Glutamatergic neuron (in vitro differentiated cells): ENCODE data around the gene CTLA4. TPM values are rescaled to one million over a fixed set of nuclear protein-coding genes. Genes with fewer than 3 reads are reported as not detected.

Experiments used
- DNase-seq: peaks from one replicate; pipeline ENCODE4 v3.0.0; 2022
- H3K27ac Mint-ChIP-seq: one replicate; pipeline ENCODE4 v1.8.0; 2020; ENCODE audit warnings: mild to moderate bottlenecking, mixed read lengths, inconsistent platforms; ENCODE audit not compliant: unreplicated experiment
- H3K27me3 Mint-ChIP-seq: one replicate; pipeline ENCODE4 v1.8.0; 2020; ENCODE audit warnings: mild to moderate bottlenecking, moderate library complexity, mixed read lengths, inconsistent platforms; ENCODE audit not compliant: unreplicated experiment
- H3K36me3 Mint-ChIP-seq: one replicate; pipeline ENCODE4 v1.8.0; 2020; ENCODE audit warnings: mild to moderate bottlenecking, mixed read lengths, inconsistent platforms; ENCODE audit not compliant: unreplicated experiment
- H3K4me1 Mint-ChIP-seq: one replicate; pipeline ENCODE4 v1.8.0; 2020; ENCODE audit warnings: mild to moderate bottlenecking, low read depth, mixed read lengths, inconsistent platforms; ENCODE audit not compliant: unreplicated experiment
- H3K4me3 Mint-ChIP-seq: one replicate; pipeline ENCODE4 v1.8.0; 2020; ENCODE audit warnings: mild to moderate bottlenecking, mixed read lengths, inconsistent platforms; ENCODE audit not compliant: unreplicated experiment
- H3K9me3 Mint-ChIP-seq: one replicate; pipeline ENCODE4 v1.8.0; 2020; ENCODE audit warnings: mild to moderate bottlenecking, moderate library complexity, mixed read lengths, inconsistent platforms; ENCODE audit not compliant: unreplicated experiment
- CTCF ChIP-seq: fragments of 200-600 bp; sonication (generic); IDR thresholded peaks from one replicate; pipeline ENCODE4 v1.5.0; 2021; ENCODE audit not compliant: partially characterized antibody, unreplicated experiment
- total RNA-seq: library from RNA; stranded (reverse); fragmentation: NEBNext Ultra II Directional; extraction: Animal tissue kit (Norgen Biotek cat#: 25700); gene quantifications from one replicate; pipeline ENCODE4 v1.2.1, GENCODE V29; 2021; ENCODE audit not compliant: unreplicated experiment

Gene CTLA4
- total RNA-seq, 1 donor from 2014 or later = not detected

GRCh38 chr2:203893840-203894239, 26.3 kb downstream of the CTLA4 start:
- DNase-seq = no peak
- no peaks in the 10 kb centered on the region for H3K4me1 Mint-ChIP-seq
- no peak for TF ChIP-seq CTCF

GRCh38 chr2:203894262-203894661, 26.7 kb downstream of the CTLA4 start:
- Mint-ChIP-seq H3K27ac (no peak overlapping the region), H3K4me3 (no peak overlapping the region)

More at GRCh38 chr2:203893840-203894239, 26.3 kb downstream of the CTLA4 start:
- H3K27me3 Mint-ChIP-seq = peaks cover 2% of the 10 kb centered on the region
- H3K4me3 Mint-ChIP-seq = no peak overlapping the region
- H3K27ac Mint-ChIP-seq = no peak overlapping the region
- H3K36me3 Mint-ChIP-seq = no peaks in the 10 kb centered on the region
- H3K9me3 Mint-ChIP-seq = no peaks in the 10 kb centered on the region

GRCh38 chr2:203897544-203897943, 30.0 kb downstream of the CTLA4 start:
- H3K36me3 Mint-ChIP-seq = no peaks in the 10 kb centered on the region
- H3K4me3 Mint-ChIP-seq = no peak overlapping the region
- no peaks in the 10 kb centered on the region for H3K9me3 Mint-ChIP-seq
- TF ChIP-seq CTCF = no peak
- DNase-seq = no peak
- peaks cover 2% of the 10 kb centered on the region for H3K27me3 Mint-ChIP-seq
- H3K27ac Mint-ChIP-seq = no peak overlapping the region
- H3K4me1 Mint-ChIP-seq = no peaks in the 10 kb centered on the region

More at GRCh38 chr2:203894262-203894661, 26.7 kb downstream of the CTLA4 start:
- no peaks in the 10 kb centered on the region for H3K9me3 Mint-ChIP-seq
- TF ChIP-seq CTCF = no peak
- no peaks in the 10 kb centered on the region for H3K4me1 Mint-ChIP-seq
- no peak for DNase-seq
- H3K27me3 Mint-ChIP-seq = peaks cover 2% of the 10 kb centered on the region
- H3K36me3 Mint-ChIP-seq = no peaks in the 10 kb centered on the region

- Mint-ChIP-seq H3K4me1 (no peaks in the 10 kb centered on the region), H3K36me3 (no peaks in the 10 kb centered on the region), H3K4me3 (no peak overlapping the region), H3K27me3 (peaks cover 2% of the 10 kb centered on the region), H3K27ac (no peak overlapping the region), H3K9me3 (no peaks in the 10 kb centered on the region)
- DNase-seq = no peak
- no peak for TF ChIP-seq CTCF
Measured at GRCh38 chr2:203898657-203899056, 31.1 kb downstream of the CTLA4 start.

- no peak for DNase-seq
- no peak for TF ChIP-seq CTCF
- H3K9me3 Mint-ChIP-seq = no peaks in the 10 kb centered on the region
- no peak overlapping the region for H3K27ac Mint-ChIP-seq
- H3K27me3 Mint-ChIP-seq = no peaks in the 10 kb centered on the region
- no peak overlapping the region for H3K4me3 Mint-ChIP-seq
- no peaks in the 10 kb centered on the region for H3K4me1 Mint-ChIP-seq
- no peaks in the 10 kb centered on the region for H3K36me3 Mint-ChIP-seq
Measured at GRCh38 chr2:203900253-203900652, 32.7 kb downstream of the CTLA4 start.
